GM23338 (cell line): ENCODE data around the gene ARSB.

ENCODE experiments used
- EZH2 ChIP-seq: fragments of 200-600 bp; sonication (generic); IDR thresholded peaks from one replicate; pipeline ENCODE4 v1.8.0; 2017; ENCODE audit warnings: antibody characterized with exemption, mild to moderate bottlenecking, low read depth; ENCODE audit not compliant: unreplicated experiment
- EZH2phosphoT487 ChIP-seq: fragments of 200-600 bp; sonication (generic); IDR thresholded peaks from one replicate; pipeline ENCODE4 v1.8.1; 2018; ENCODE audit warnings: antibody characterized with exemption; ENCODE audit not compliant: unreplicated experiment
- JUNB ChIP-seq: IDR thresholded peaks from one replicate; pipeline ENCODE4 v1.6.1; 2016; ENCODE audit warnings: antibody characterized with exemption; ENCODE audit not compliant: unreplicated experiment
- POLR2AphosphoS5 ChIP-seq: IDR thresholded peaks from 2 replicates; pipeline ENCODE4 v1.6.1; 2016; ENCODE audit warnings: antibody characterized with exemption, low read depth
- STAT1 ChIP-seq: IDR thresholded peaks from one replicate; pipeline ENCODE4 v1.6.1; 2016; ENCODE audit warnings: antibody characterized with exemption; ENCODE audit not compliant: unreplicated experiment
- TF ChIP-seq, protein P1 (sequence below): IDR thresholded peaks from one replicate; pipeline ENCODE4 v1.6.1; 2018; ENCODE audit warnings: antibody characterized with exemption; ENCODE audit not compliant: unreplicated experiment
- TF ChIP-seq, protein P2 (sequence below), 2 experiments: fragments of 200-600 bp in 1 of 2; sonication (generic) in 1 of 2; conservative IDR thresholded peaks; 2 replicates each; pipeline versions ENCODE4 v1.5.1 to v1.6.1; 2016 to 2017; ENCODE audit warnings: antibody characterized with exemption in 2 of 2, low read depth in 2 of 2, mild to moderate bottlenecking in 2 of 2, moderate library complexity in 1 of 2
- TF ChIP-seq, protein P3 (sequence below): IDR thresholded peaks from 2 replicates; pipeline ENCODE4 v1.6.1; 2016; ENCODE audit warnings: antibody characterized with exemption
- TF ChIP-seq, protein P4 (sequence below): fragments of 250-450 bp; sonication (Bioruptor Pico); IDR thresholded peaks from 2 replicates; pipeline ENCODE4 v1.5.0; 2020; ENCODE audit warnings: mild to moderate bottlenecking, moderate library complexity

DNA sequence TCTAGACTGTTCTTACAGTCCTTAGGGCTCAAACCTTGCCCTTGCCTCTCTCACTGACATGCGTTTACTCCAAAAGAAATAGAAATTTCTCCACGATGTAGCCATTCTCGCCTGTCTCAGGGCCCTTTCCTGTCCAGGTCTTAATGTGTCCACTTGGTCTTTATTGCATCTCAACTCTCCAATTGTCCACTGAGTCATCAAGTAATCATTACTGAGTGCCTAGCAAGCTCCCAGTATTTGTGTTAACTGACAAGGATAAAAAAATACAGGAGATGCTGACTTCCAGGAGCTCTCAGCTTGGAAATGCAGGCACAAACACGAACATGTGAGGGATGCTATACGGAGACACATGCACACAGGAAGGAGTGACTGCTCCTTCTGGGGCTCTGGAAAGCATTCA, 147.3 kb downstream of the ARSB start:
- TF ChIP-seq, protein P1, sequence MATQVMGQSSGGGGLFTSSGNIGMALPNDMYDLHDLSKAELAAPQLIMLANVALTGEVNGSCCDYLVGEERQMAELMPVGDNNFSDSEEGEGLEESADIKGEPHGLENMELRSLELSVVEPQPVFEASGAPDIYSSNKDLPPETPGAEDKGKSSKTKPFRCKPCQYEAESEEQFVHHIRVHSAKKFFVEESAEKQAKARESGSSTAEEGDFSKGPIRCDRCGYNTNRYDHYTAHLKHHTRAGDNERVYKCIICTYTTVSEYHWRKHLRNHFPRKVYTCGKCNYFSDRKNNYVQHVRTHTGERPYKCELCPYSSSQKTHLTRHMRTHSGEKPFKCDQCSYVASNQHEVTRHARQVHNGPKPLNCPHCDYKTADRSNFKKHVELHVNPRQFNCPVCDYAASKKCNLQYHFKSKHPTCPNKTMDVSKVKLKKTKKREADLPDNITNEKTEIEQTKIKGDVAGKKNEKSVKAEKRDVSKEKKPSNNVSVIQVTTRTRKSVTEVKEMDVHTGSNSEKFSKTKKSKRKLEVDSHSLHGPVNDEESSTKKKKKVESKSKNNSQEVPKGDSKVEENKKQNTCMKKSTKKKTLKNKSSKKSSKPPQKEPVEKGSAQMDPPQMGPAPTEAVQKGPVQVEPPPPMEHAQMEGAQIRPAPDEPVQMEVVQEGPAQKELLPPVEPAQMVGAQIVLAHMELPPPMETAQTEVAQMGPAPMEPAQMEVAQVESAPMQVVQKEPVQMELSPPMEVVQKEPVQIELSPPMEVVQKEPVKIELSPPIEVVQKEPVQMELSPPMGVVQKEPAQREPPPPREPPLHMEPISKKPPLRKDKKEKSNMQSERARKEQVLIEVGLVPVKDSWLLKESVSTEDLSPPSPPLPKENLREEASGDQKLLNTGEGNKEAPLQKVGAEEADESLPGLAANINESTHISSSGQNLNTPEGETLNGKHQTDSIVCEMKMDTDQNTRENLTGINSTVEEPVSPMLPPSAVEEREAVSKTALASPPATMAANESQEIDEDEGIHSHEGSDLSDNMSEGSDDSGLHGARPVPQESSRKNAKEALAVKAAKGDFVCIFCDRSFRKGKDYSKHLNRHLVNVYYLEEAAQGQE, result no peak
- TF ChIP-seq, protein P2, sequence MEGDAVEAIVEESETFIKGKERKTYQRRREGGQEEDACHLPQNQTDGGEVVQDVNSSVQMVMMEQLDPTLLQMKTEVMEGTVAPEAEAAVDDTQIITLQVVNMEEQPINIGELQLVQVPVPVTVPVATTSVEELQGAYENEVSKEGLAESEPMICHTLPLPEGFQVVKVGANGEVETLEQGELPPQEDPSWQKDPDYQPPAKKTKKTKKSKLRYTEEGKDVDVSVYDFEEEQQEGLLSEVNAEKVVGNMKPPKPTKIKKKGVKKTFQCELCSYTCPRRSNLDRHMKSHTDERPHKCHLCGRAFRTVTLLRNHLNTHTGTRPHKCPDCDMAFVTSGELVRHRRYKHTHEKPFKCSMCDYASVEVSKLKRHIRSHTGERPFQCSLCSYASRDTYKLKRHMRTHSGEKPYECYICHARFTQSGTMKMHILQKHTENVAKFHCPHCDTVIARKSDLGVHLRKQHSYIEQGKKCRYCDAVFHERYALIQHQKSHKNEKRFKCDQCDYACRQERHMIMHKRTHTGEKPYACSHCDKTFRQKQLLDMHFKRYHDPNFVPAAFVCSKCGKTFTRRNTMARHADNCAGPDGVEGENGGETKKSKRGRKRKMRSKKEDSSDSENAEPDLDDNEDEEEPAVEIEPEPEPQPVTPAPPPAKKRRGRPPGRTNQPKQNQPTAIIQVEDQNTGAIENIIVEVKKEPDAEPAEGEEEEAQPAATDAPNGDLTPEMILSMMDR (conservative IDR thresholded peaks at IDR 0.05; ENCODE audit: low read depth in 2 of 2), result no peak
- TF ChIP-seq POLR2AphosphoS5, result no peak
- TF ChIP-seq EZH2phosphoT487, result no peak
- TF ChIP-seq JUNB, result no peak
- TF ChIP-seq EZH2, result no peak
- no peak for TF ChIP-seq STAT1
- TF ChIP-seq, protein P3, sequence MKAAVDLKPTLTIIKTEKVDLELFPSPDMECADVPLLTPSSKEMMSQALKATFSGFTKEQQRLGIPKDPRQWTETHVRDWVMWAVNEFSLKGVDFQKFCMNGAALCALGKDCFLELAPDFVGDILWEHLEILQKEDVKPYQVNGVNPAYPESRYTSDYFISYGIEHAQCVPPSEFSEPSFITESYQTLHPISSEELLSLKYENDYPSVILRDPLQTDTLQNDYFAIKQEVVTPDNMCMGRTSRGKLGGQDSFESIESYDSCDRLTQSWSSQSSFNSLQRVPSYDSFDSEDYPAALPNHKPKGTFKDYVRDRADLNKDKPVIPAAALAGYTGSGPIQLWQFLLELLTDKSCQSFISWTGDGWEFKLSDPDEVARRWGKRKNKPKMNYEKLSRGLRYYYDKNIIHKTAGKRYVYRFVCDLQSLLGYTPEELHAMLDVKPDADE, result no peak
- TF ChIP-seq, protein P4, sequence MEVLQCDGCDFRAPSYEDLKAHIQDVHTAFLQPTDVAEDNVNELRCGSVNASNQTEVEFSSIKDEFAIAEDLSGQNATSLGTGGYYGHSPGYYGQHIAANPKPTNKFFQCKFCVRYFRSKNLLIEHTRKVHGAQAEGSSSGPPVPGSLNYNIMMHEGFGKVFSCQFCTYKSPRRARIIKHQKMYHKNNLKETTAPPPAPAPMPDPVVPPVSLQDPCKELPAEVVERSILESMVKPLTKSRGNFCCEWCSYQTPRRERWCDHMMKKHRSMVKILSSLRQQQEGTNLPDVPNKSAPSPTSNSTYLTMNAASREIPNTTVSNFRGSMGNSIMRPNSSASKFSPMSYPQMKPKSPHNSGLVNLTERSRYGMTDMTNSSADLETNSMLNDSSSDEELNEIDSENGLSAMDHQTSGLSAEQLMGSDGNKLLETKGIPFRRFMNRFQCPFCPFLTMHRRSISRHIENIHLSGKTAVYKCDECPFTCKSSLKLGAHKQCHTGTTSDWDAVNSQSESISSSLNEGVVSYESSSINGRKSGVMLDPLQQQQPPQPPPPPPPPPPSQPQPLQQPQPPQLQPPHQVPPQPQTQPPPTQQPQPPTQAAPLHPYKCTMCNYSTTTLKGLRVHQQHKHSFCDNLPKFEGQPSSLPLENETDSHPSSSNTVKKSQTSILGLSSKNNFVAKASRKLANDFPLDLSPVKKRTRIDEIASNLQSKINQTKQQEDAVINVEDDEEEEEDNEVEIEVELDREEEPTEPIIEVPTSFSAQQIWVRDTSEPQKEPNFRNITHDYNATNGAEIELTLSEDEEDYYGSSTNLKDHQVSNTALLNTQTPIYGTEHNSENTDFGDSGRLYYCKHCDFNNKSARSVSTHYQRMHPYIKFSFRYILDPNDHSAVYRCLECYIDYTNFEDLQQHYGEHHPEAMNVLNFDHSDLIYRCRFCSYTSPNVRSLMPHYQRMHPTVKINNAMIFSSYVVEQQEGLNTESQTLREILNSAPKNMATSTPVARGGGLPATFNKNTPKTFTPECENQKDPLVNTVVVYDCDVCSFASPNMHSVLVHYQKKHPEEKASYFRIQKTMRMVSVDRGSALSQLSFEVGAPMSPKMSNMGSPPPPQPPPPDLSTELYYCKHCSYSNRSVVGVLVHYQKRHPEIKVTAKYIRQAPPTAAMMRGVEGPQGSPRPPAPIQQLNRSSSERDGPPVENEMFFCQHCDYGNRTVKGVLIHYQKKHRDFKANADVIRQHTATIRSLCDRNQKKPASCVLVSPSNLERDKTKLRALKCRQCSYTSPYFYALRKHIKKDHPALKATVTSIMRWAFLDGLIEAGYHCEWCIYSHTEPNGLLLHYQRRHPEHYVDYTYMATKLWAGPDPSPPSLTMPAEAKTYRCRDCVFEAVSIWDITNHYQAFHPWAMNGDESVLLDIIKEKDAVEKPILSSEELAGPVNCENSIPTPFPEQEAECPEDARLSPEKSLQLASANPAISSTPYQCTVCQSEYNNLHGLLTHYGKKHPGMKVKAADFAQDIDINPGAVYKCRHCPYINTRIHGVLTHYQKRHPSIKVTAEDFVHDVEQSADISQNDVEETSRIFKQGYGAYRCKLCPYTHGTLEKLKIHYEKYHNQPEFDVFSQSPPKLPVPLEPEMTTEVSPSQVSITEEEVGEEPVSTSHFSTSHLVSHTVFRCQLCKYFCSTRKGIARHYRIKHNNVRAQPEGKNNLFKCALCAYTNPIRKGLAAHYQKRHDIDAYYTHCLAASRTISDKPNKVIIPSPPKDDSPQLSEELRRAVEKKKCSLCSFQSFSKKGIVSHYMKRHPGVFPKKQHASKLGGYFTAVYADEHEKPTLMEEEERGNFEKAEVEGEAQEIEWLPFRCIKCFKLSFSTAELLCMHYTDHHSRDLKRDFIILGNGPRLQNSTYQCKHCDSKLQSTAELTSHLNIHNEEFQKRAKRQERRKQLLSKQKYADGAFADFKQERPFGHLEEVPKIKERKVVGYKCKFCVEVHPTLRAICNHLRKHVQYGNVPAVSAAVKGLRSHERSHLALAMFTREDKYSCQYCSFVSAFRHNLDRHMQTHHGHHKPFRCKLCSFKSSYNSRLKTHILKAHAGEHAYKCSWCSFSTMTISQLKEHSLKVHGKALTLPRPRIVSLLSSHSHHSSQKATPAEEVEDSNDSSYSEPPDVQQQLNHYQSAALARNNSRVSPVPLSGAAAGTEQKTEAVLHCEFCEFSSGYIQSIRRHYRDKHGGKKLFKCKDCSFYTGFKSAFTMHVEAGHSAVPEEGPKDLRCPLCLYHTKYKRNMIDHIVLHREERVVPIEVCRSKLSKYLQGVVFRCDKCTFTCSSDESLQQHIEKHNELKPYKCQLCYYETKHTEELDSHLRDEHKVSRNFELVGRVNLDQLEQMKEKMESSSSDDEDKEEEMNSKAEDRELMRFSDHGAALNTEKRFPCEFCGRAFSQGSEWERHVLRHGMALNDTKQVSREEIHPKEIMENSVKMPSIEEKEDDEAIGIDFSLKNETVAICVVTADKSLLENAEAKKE (CRISPR knock-in tag), result no peak
